Loucy (cell line): ENCODE data around the gene NLRC3.

ENCODE experiments used
- H2AFZ ChIP-seq: fragments of 200-600 bp; sonication (generic); 2 replicates; pipeline ENCODE4 v1.6.0; 2016; ENCODE audit warnings: antibody characterized with exemption, mild to moderate bottlenecking, low read length, moderate library complexity
- H3F3A ChIP-seq: fragments of 200-600 bp; 2 replicates; pipeline ENCODE4 v1.6.0; 2016; ENCODE audit warnings: antibody characterized with exemption, low read depth, mild to moderate bottlenecking
- H3K27me3 ChIP-seq: fragments of 200-600 bp; sonication (generic); 2 replicates; pipeline ENCODE4 v1.6.1; 2014; ENCODE audit warnings: low read length, mild to moderate bottlenecking; ENCODE audit not compliant: insufficient read depth, poor library complexity, severe bottlenecking
- H3K36me3 ChIP-seq: fragments of 200-600 bp; sonication (generic); 2 replicates; pipeline ENCODE4 v1.6.1; 2016; ENCODE audit warnings: low read length; ENCODE audit not compliant: insufficient read depth
- H3K4me1 ChIP-seq: fragments of 200-600 bp; sonication (generic); 2 replicates; pipeline ENCODE4 v1.5.1; 2014; ENCODE audit warnings: low read length, mild to moderate bottlenecking; ENCODE audit not compliant: insufficient read depth, poor library complexity, severe bottlenecking
- H3K4me2 ChIP-seq: fragments of 200-600 bp; sonication (generic); 2 replicates; pipeline ENCODE4 v1.6.0; 2014; ENCODE audit warnings: antibody characterized with exemption, low read length, low read depth, mild to moderate bottlenecking; ENCODE audit not compliant: poor library complexity, severe bottlenecking
- H3K4me3 ChIP-seq: fragments of 200-600 bp; sonication (generic); 2 replicates; pipeline ENCODE4 v1.5.1; 2014; ENCODE audit warnings: low read length, mild to moderate bottlenecking, mixed read lengths; ENCODE audit not compliant: poor library complexity, severe bottlenecking
- H3K79me2 ChIP-seq: fragments of 200-600 bp; sonication (generic); 2 replicates; pipeline ENCODE4 v1.6.1; 2014; ENCODE audit warnings: low read length; ENCODE audit not compliant: insufficient read depth
- H3K9ac ChIP-seq: fragments of 200-600 bp; sonication (generic); 2 replicates; pipeline ENCODE4 v1.6.0; 2014; ENCODE audit warnings: mild to moderate bottlenecking, low read depth, low read length, moderate library complexity; ENCODE audit not compliant: poor library complexity, severe bottlenecking
- H3K9me2 ChIP-seq: fragments of 200-600 bp; sonication (generic); replicated peaks from 2 replicates; pipeline ENCODE4 v1.6.1; 2016; ENCODE audit warnings: low read depth, low read length, mixed read lengths
- H3K9me3 ChIP-seq: fragments of 200-600 bp; sonication (generic); 2 replicates; pipeline ENCODE4 v1.6.1; 2014; ENCODE audit warnings: mild to moderate bottlenecking, antibody characterized with exemption, low read length, low read depth; ENCODE audit not compliant: insufficient read depth
- H4K20me1 ChIP-seq: fragments of 200-600 bp; sonication (generic); 2 replicates; pipeline ENCODE4 v1.6.0; 2014; ENCODE audit warnings: antibody characterized with exemption, low read length, mild to moderate bottlenecking; ENCODE audit not compliant: insufficient read depth, poor library complexity, severe bottlenecking
- CTCF ChIP-seq: fragments of 200-600 bp; sonication (generic); conservative IDR thresholded peaks from 2 replicates; pipeline ENCODE4 v1.5.1; 2014; ENCODE audit warnings: mild to moderate bottlenecking, antibody characterized with exemption, low read length
- EZH2phosphoT487 ChIP-seq: fragments of 200-600 bp; IDR thresholded peaks from 2 replicates; pipeline ENCODE4 v1.6.1; 2018; ENCODE audit warnings: antibody characterized with exemption, mild to moderate bottlenecking, moderate library complexity, borderline replicate concordance

NLRC3 gene

GRCh38 chr16:3495176-3495575, 82.0 kb downstream of the NLRC3 start, which contains the start of gene C16orf90:
Gene C16orf90 (minus strand): TSS chr16:3495489. CDS start chr16:3495421, 68 bp downstream.
- no peak within 1 kb of the TSS for H3K9ac ChIP-seq
- H3K4me2 ChIP-seq, result no peak within 1 kb of the TSS
- H2AFZ ChIP-seq, result no peak within 1 kb of the TSS
- no peaks in the 10 kb centered on the region for H3K79me2 ChIP-seq
- no peaks in the 10 kb centered on the region for H3K9me3 ChIP-seq
- TF ChIP-seq EZH2phosphoT487 (no peak), CTCF (no peak)
- H3K27me3 ChIP-seq, result no peaks in the 10 kb centered on the region
- H3K4me1 ChIP-seq, result no peaks in the 10 kb centered on the region
- no peaks in the 10 kb centered on the region for H3F3A ChIP-seq
- H4K20me1 ChIP-seq, result no peaks in the 10 kb centered on the region
- H3K9me2 ChIP-seq, result no peaks in the 10 kb centered on the region
- no peak within 1 kb of the TSS for H3K4me3 ChIP-seq
- H3K36me3 ChIP-seq, result no peaks in the 10 kb centered on the region

- Histone ChIP-seq H3K4me2 (no peak overlapping the region), H3K9me3 (no peaks in the 10 kb centered on the region), H3F3A (no peaks in the 10 kb centered on the region), H3K9me2 (no peaks in the 10 kb centered on the region), H3K27me3 (no peaks in the 10 kb centered on the region), H2AFZ (no peak overlapping the region), H3K4me3 (no peak overlapping the region), H3K36me3 (no peaks in the 10 kb centered on the region), H4K20me1 (no peaks in the 10 kb centered on the region), H3K79me2 (no peaks in the 10 kb centered on the region), H3K9ac (no peak overlapping the region), H3K4me1 (no peaks in the 10 kb centered on the region)
- no peak for TF ChIP-seq EZH2phosphoT487
- TF ChIP-seq CTCF, result no peak
These were observed 82.7 kb downstream of the NLRC3 start for GRCh38 chr16:3494386-3494973.

- TF ChIP-seq EZH2phosphoT487, result no peak
- no peak for TF ChIP-seq CTCF
- Histone ChIP-seq H3F3A (no peaks in the 10 kb centered on the region), H3K9me2 (no peaks in the 10 kb centered on the region), H3K4me1 (no peaks in the 10 kb centered on the region), H2AFZ (no peak overlapping the region), H3K36me3 (no peaks in the 10 kb centered on the region), H3K79me2 (no peaks in the 10 kb centered on the region), H3K4me3 (no peak overlapping the region), H3K9me3 (no peaks in the 10 kb centered on the region), H3K4me2 (no peak overlapping the region), H3K9ac (no peak overlapping the region), H3K27me3 (no peaks in the 10 kb centered on the region), H4K20me1 (no peaks in the 10 kb centered on the region)
These were observed 84.8 kb downstream of the NLRC3 start for GRCh38 chr16:3492356-3492755.
